Activated CD4-positive, alpha-beta T cell treated with anti-CD3 and anti-CD28 coated beads for 36 hours (primary cell): ENCODE data around the gene FSTL4. TPM values are rescaled to one million over a fixed set of nuclear protein-coding genes. Genes with fewer than 3 reads are reported as not detected.

Experiments used
- ATAC-seq: fragments of 200-7000 bp; cut with Tn5 transposase; one replicate; pipeline ENCODE4 v1.10.0; 2021; ENCODE audit warnings: mild to moderate bottlenecking, moderate library complexity
- CTCF ChIA-PET: fragments of 350-600 bp; sonication (Branson Sonifier 250); formaldehyde crosslinking; loops from one replicate; lab custom pipeline; 2021; ENCODE audit warnings: antibody characterized with exemption; lab: Charles Lee
- POLR2A ChIA-PET: fragments of 350-600 bp; sonication (Branson Sonifier 250); formaldehyde crosslinking; loops from one replicate; lab custom pipeline; 2021; ENCODE audit warnings: antibody characterized with exemption, inconsistent platforms; lab: Charles Lee
- DNase-seq: peaks from one replicate; pipeline ENCODE4 v3.0.0-alpha.2; 2020
- H3K27ac Mint-ChIP-seq: one replicate; pipeline ENCODE4 v1.8.0; 2021; ENCODE audit warnings: mixed read lengths
- H3K27me3 Mint-ChIP-seq: one replicate; pipeline ENCODE4 v1.8.0; 2021; ENCODE audit warnings: mixed read lengths
- H3K36me3 Mint-ChIP-seq: one replicate; pipeline ENCODE4 v1.8.0; 2021; ENCODE audit warnings: low read depth, mixed read lengths
- H3K4me1 Mint-ChIP-seq: one replicate; pipeline ENCODE4 v1.8.0; 2021; ENCODE audit warnings: mixed read lengths
- H3K4me3 Mint-ChIP-seq: one replicate; pipeline ENCODE4 v1.8.0; 2021; ENCODE audit warnings: mild to moderate bottlenecking, moderate library complexity, mixed read lengths
- H3K9me3 Mint-ChIP-seq: one replicate; pipeline ENCODE4 v1.8.0; 2021; ENCODE audit warnings: low read depth, mixed read lengths
- intact Hi-C, 2 experiments: fragments of 100-400 bp; cut with DNase I in 1 of 2; cut with micrococcal nuclease in 1 of 2; formaldehyde crosslinking; loops; one replicate each; pipeline versions ENCODE4 v1.14.2 to v1.15.1; 2022 to 2024; cut with DNase I, micrococcal nuclease
- total RNA-seq, 2 experiments: library from RNA; stranded (reverse); gene quantifications; one replicate each; pipeline ENCODE4 v1.2.3, GENCODE V29; 2021

The FSTL4 gene
- total RNA-seq, 2 experiments from 2014 or later = not detected

GRCh38 chr5:133251296-133252132 is 360.8 kb downstream of the FSTL4 start:
- Mint-ChIP-seq H3K4me1 (no peaks in the 10 kb centered on the region), H3K36me3 (no peaks in the 10 kb centered on the region), H3K4me3 (no peak overlapping the region), H3K27me3 (no peaks in the 10 kb centered on the region), H3K27ac (no peak overlapping the region), H3K9me3 (no peaks in the 10 kb centered on the region)
- ChIA-PET CTCF (no interaction called here), POLR2A (no interaction called here)
- ATAC-seq (no peak), DNase-seq (no peak)
- intact Hi-C loops = no loop called here

DNA sequence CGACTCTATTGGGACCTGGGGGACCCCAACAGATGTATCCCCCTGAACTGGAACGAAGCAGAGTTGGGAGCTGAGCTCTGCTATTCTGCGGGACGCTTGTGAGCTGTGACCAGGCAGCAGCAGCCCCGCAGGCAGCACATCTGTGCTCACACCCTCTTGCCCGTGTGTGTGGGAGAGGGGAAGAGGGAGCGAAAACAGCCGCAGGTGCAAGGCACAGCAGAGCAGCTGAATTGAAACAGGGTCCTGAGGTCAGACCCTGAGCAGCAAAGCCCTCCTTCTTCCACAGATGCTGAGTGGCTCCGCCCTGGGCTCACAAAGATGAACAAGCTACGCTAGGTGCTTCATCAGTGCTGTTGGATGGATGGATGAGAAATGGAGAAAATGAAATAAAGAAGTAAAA is 361.8 kb downstream of the FSTL4 start:
- ChIA-PET POLR2A (no interaction called here), CTCF (interaction anchor here (0.5 kb wide), 1 partner anchor 795 kb away, joined by 3 read pairs; no protein-coding TSS in a partner anchor)
- Mint-ChIP-seq H3K27me3 (no peaks in the 10 kb centered on the region), H3K27ac (no peak overlapping the region), H3K9me3 (no peaks in the 10 kb centered on the region), H3K4me1 (peaks cover 2% of the 10 kb centered on the region), H3K36me3 (no peaks in the 10 kb centered on the region), H3K4me3 (no peak overlapping the region)
- DNase-seq (no peak), ATAC-seq (no peak)
- intact Hi-C loops = no loop called here

DNA sequence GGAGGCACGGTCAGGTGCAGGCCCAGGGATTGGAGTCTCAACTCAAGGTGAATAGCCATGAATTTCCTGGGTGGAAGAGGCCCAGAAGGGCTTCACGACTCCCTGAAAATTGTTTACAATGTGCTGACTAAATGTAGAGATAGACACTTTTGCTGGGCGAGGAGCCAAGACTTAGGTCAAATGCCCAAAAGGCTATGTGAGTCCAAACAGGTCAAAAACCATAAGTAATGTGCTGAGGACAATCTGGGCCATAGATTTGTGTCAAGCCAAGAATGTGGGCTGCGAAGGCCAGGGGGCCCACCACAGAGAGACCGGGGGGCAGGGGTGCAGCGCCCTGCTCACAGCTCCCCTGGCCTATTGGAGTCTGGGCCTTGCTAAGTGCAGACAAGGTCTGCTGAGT is 362.7 kb downstream of the FSTL4 start:
- H3K4me1 Mint-ChIP-seq = peaks cover 8% of the 10 kb centered on the region
- intact Hi-C loops = no loop called here
- no peak for DNase-seq
- no peaks in the 10 kb centered on the region for H3K27me3 Mint-ChIP-seq
- ATAC-seq = no peak
- ChIA-PET CTCF (interaction anchor here (0.8 kb wide), 1 partner anchor 11 kb away, joined by 5 read pairs; no protein-coding TSS in a partner anchor), POLR2A (no interaction called here)
- no peak overlapping the region for H3K27ac Mint-ChIP-seq
- no peak overlapping the region for H3K4me3 Mint-ChIP-seq
- H3K36me3 Mint-ChIP-seq = no peaks in the 10 kb centered on the region
- H3K9me3 Mint-ChIP-seq = no peaks in the 10 kb centered on the region

DNA sequence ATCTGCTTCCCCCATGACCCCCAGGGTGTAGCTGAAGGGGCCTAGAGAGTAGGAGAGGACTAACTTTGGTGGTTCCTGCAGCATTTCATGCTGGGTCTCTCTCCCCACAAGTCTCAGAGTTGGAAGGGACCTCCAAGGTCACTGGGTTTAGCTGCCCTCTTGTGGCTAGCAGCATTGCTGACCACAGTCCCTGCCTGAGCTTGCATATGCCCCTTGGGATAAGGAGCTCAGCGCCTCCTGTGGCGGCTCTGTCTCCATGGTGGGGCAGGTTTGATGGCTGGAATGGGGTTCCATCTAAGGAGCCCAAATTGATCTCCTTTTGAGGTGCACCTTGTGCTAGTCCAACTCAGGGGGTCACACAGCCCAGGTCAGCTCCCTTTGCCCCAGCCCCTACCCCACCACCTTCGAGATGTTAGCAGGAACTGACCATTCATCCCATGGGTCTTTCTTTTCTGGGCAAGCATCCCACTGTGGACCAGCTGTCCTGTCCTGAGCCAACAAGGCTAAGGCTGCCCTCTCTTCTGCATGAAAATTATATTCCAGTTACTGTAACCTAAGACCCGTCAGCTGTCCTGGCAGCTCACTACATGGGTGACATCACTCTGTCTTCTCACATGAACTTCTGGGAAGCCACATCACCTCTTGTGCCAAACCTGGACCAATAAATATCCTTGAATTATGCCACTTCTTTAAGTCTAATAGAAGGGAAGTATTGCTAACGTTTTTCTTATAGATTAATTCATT is 364.3 kb downstream of the FSTL4 start:
- ATAC-seq (no peak), DNase-seq (no peak)
- intact Hi-C loops = no loop called here
- Mint-ChIP-seq H3K27ac (no peak overlapping the region), H3K9me3 (no peaks in the 10 kb centered on the region), H3K4me3 (no peak overlapping the region), H3K36me3 (no peaks in the 10 kb centered on the region), H3K27me3 (no peaks in the 10 kb centered on the region), H3K4me1 (peaks cover 20% of the 10 kb centered on the region)
- ChIA-PET CTCF (interaction anchor here (0.5 kb wide), 1 partner anchor 417 kb away, joined by 3 read pairs; no protein-coding TSS in a partner anchor), POLR2A (no interaction called here)

GRCh38 chr5:133247151-133247709 is 365.1 kb downstream of the FSTL4 start:
- no peaks in the 10 kb centered on the region for H3K9me3 Mint-ChIP-seq
- peaks cover 20% of the 10 kb centered on the region for H3K4me1 Mint-ChIP-seq
- intact Hi-C loops = no loop called here
- no peaks in the 10 kb centered on the region for H3K27me3 Mint-ChIP-seq
- H3K36me3 Mint-ChIP-seq = no peaks in the 10 kb centered on the region
- DNase-seq = no peak
- H3K27ac Mint-ChIP-seq = no peak overlapping the region
- ChIA-PET CTCF (interaction anchor here (0.6 to 0.8 kb wide), 2 partner anchors 16 to 419 kb away, joined by 3 to 4 read pairs; no protein-coding TSS in a partner anchor), POLR2A (no interaction called here)
- ATAC-seq = no peak
- no peak overlapping the region for H3K4me3 Mint-ChIP-seq

DNA sequence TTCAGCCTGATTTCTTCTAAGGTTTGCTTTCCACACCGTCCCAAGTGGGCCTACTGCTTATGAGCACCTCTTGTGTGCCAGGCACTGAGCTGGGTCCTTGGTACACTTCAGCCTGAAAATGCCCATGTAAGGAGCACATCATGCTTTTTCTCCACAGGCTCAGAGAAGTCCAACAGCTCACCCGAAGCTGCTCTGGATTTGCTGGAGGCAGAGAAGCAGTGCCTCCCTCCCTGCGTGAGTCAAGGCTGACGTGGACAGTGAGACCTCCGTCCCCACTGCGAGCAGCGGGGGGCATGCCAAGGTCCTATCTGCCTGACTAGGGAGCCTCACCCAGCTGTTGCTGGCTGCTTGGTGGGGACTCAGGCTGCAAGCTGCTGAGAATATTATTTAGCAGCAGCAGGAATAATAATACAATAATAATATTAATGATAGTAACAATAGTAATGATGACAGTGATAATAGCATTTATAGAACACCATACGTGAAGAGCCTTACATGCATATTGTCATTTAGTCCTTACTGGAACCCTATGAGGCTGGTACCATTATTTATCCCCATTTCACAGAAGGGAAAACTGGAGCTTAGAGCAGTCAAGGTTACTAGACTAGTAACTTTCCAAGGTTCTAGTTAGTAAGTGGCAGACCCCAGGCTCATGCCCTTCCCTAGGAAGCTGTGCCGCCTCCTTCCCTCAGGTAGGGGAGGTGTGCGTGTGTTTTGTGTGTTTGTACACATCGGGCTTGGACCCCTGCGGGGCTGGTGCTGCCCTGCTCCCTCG is 365.8 kb downstream of the FSTL4 start:
- ATAC-seq (no peak), DNase-seq (no peak)
- H3K36me3 Mint-ChIP-seq = no peaks in the 10 kb centered on the region
- no peaks in the 10 kb centered on the region for H3K9me3 Mint-ChIP-seq
- H3K4me1 Mint-ChIP-seq = peaks cover 20% of the 10 kb centered on the region
- intact Hi-C loops = no loop called here
- CTCF ChIA-PET = interaction anchor here (0.6 to 1.4 kb wide), 5 partner anchors 11 to 419 kb away, joined by 3 to 4 read pairs (median 3); no protein-coding TSS in a partner anchor
- no peaks in the 10 kb centered on the region for H3K27me3 Mint-ChIP-seq
- no peak overlapping the region for H3K4me3 Mint-ChIP-seq
- POLR2A ChIA-PET = no interaction called here
- H3K27ac Mint-ChIP-seq = no peak overlapping the region

DNA sequence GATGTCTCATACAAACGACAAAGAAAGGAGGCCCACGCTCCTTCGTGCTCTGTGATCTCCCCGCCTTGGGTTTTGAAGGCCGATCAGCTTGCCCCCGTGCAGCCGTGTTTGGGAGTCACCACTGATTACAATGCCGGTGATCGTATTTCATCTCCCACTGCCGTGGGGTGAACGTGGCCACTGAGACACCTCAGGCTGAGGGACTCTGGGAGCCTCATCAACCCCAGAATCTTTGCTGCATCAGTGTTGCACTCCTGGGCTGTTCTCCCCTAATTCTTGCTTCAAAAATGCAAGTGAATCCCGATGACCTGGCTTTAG is 366.3 kb downstream of the FSTL4 start:
- H3K4me3 Mint-ChIP-seq = no peak overlapping the region
- POLR2A ChIA-PET = no interaction called here
- intact Hi-C loops = no loop called here
- no peak overlapping the region for H3K27ac Mint-ChIP-seq
- peaks cover 20% of the 10 kb centered on the region for H3K4me1 Mint-ChIP-seq
- no peaks in the 10 kb centered on the region for H3K9me3 Mint-ChIP-seq
- CTCF ChIA-PET = interaction anchor here (0.6 to 1.4 kb wide), 3 partner anchors 10 to 15 kb away, joined by 3 read pairs; no protein-coding TSS in a partner anchor
- ATAC-seq (no peak), DNase-seq (no peak)
- no peaks in the 10 kb centered on the region for H3K36me3 Mint-ChIP-seq
- no peaks in the 10 kb centered on the region for H3K27me3 Mint-ChIP-seq

DNA sequence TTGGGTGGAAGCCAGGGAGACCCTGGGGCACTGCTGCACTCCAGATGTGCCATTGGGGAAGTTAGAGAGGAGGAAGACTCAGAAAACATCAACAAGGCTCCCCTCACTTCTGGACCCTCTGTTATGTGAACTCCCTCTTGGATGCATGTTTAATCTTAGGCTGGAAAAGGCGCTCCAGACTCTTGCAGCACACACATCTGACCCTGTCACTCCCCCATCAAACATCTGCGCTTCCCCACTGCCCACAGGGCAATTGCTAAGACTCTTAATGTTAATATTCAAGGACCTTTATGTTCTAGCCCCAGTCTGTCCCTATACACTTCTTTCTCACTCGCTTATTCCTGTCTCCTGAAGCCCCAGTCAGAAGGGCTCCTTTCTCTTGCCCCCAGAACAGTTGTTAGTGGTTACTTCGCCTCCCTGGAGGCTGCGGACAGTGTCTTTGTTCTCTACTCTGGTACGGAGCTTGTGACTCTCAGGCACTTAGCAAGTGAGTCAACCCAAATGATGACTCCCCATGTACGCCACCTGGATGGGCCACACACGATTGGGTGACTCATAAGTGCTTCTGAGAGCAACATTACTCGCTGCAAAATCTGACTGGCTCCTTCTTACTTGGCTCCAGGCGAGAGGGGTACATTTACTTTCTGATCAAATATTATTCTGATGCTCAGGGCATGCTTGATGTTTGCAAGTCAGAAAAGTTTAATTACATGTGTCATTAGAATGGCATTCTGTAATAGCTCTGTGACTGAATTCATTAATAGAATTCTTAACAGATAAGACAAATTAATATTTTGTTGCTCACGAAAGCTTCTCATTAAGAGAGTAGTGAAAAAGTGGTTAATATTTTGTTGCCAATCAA is 366.9 kb downstream of the FSTL4 start:
- POLR2A ChIA-PET = interaction anchor here (0.8 kb wide), 1 partner anchor 75 kb away, joined by 4 read pairs; no protein-coding TSS in a partner anchor
- no peaks in the 10 kb centered on the region for H3K9me3 Mint-ChIP-seq
- DNase-seq (peak; percentile 80), ATAC-seq (peak; percentile 95)
- H3K27me3 Mint-ChIP-seq = no peaks in the 10 kb centered on the region
- peaks cover 24% of the 10 kb centered on the region for H3K4me1 Mint-ChIP-seq
- no peak overlapping the region for H3K4me3 Mint-ChIP-seq
- CTCF ChIA-PET = interaction anchor here (1.2 to 1.4 kb wide), 2 partner anchors 12 to 15 kb away, joined by 3 read pairs; no protein-coding TSS in a partner anchor
- H3K27ac Mint-ChIP-seq = no peak overlapping the region
- H3K36me3 Mint-ChIP-seq = no peaks in the 10 kb centered on the region
- intact Hi-C loops = loop anchor here in 1 of 2 experiments (2.0 kb wide), 1 partner anchor 135 kb away; no protein-coding TSS in a partner anchor

DNA sequence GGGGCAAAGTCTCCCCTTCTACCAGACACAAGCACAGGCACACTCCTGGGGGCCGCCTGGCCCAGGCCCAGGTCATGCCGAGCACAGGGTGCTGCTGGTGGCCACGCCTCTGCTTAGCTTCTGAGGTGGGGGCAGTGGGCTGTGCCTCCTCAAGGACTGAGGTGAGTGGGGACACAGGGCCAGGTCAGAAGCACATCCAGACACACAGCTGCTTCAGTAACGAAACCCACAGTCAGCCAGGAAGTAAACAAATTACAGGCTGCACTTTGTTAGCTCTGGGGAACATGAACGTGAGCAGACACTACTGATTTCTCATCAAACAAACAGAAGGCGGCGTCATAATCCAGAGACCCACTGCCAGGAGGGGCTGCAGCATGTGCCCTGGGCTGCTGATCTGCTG is 368.1 kb downstream of the FSTL4 start:
- Mint-ChIP-seq H3K9me3 (no peaks in the 10 kb centered on the region), H3K27me3 (no peaks in the 10 kb centered on the region), H3K27ac (no peak overlapping the region), H3K4me1 (peaks cover 27% of the 10 kb centered on the region), H3K4me3 (no peak overlapping the region), H3K36me3 (no peaks in the 10 kb centered on the region)
- intact Hi-C loops = loop anchor here in 1 of 2 experiments (2.0 kb wide), 1 partner anchor 133 kb away; no protein-coding TSS in a partner anchor
- ChIA-PET CTCF (interaction anchor here (0.6 kb wide), 1 partner anchor 305 kb away, joined by 3 read pairs; no protein-coding TSS in a partner anchor), POLR2A (no interaction called here)
- DNase-seq (peak; percentile 38), ATAC-seq (peak; percentile 48)

DNA sequence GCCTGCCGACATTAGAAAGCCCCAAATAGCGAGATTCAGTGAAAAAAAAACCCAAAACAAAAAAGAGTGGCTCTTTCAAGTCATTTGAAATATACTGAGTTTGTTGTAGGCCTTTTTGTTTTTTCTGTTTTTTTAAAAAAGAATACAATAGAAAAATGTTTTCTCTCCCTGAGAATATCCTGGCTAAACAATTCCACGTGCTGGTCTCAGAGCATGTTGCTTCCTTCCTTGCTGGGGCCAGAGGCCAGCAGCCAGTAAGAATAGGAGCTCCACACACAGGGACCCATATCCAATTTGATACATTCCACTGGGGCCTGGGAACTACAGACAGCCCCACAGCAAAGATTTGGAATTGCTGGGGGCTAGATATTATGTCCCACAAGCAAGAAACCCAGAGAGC is 369.1 kb downstream of the FSTL4 start:
- H3K4me1 Mint-ChIP-seq = peaks cover 27% of the 10 kb centered on the region
- no peak overlapping the region for H3K27ac Mint-ChIP-seq
- no peaks in the 10 kb centered on the region for H3K36me3 Mint-ChIP-seq
- H3K9me3 Mint-ChIP-seq = no peaks in the 10 kb centered on the region
- CTCF ChIA-PET = interaction anchor here (0.7 kb wide), 1 partner anchor 16 kb away, joined by 4 read pairs; no protein-coding TSS in a partner anchor
- DNase-seq (no peak), ATAC-seq (no peak)
- POLR2A ChIA-PET = no interaction called here
- H3K27me3 Mint-ChIP-seq = no peaks in the 10 kb centered on the region
- no peak overlapping the region for H3K4me3 Mint-ChIP-seq
- intact Hi-C loops = no loop called here
